Smooth muscle cell of the brain vasculature (primary cell): ENCODE results near the gene AK8.

Experiments used
- DNase-seq: peaks from one replicate; pipeline ENCODE4 v3.0.0-alpha.2; 2012; ENCODE audit warnings: low read depth, low spot score

The AK8 gene

GRCh38 chr9:132887181-132888120, 9.4 kb upstream of the AK8 start:
- DNase-seq, result no peak

GRCh38 chr9:132886334-132886725, 8.2 kb upstream of the AK8 start:
- DNase-seq, result no peak

- no peak for DNase-seq
Measured at GRCh38 chr9:132885720-132886333, 7.7 kb upstream of the AK8 start.

GRCh38 chr9:132883349-132884294, 5.5 kb upstream of the AK8 start:
- DNase-seq, result no peak

- no peak for DNase-seq
Measured at GRCh38 chr9:132882616-132883015, 4.5 kb upstream of the AK8 start.

GRCh38 chr9:132881826-132882225, 3.7 kb upstream of the AK8 start:
- no peak for DNase-seq

GRCh38 chr9:132880324-132880661, 2.2 kb upstream of the AK8 start:
- no peak for DNase-seq

GRCh38 chr9:132879457-132880323, 1.6 kb upstream of the AK8 start:
- no peak for DNase-seq

- DNase-seq, result no peak
Measured at GRCh38 chr9:132878695-132879456, 792 bp upstream of the AK8 start, which contains the start of gene SPACA9. SPACA9 (plus strand) TSS chr9:132878898; CDS start chr9:132883948, 5,050 bp downstream.

- no peak for DNase-seq
Measured at GRCh38 chr9:132877458-132877823, 643 bp downstream of the AK8 start.

- no peak for DNase-seq
Measured at GRCh38 chr9:132876849-132877248, 1.2 kb downstream of the AK8 start.

GRCh38 chr9:132875159-132875558, 2.9 kb downstream of the AK8 start:
- no peak for DNase-seq

GRCh38 chr9:132873403-132873802, 4.7 kb downstream of the AK8 start:
- no peak for DNase-seq

GRCh38 chr9:132869266-132869665, 8.8 kb downstream of the AK8 start:
- no peak for DNase-seq

GRCh38 chr9:132866898-132867297, 11.2 kb downstream of the AK8 start:
- no peak for DNase-seq

GRCh38 chr9:132864691-132865090, 13.4 kb downstream of the AK8 start:
- DNase-seq, result no peak

- no peak for DNase-seq
Measured at GRCh38 chr9:132864277-132864676, 13.8 kb downstream of the AK8 start.

GRCh38 chr9:132863096-132863495, 15.0 kb downstream of the AK8 start:
- DNase-seq, result no peak

GRCh38 chr9:132862533-132862932, 15.6 kb downstream of the AK8 start:
- DNase-seq, result no peak

GRCh38 chr9:132861666-132862065, 16.4 kb downstream of the AK8 start:
- no peak for DNase-seq
